Measurements from ENCODE around the gene KSR1. TPM values are rescaled to one million over a fixed set of nuclear protein-coding genes. Genes with fewer than 3 reads are reported as not detected.

Gene KSR1
- total and polyA plus RNA-seq, 8 donors: 2.7 to 32.1 (median 13.6) TPM

DNA sequence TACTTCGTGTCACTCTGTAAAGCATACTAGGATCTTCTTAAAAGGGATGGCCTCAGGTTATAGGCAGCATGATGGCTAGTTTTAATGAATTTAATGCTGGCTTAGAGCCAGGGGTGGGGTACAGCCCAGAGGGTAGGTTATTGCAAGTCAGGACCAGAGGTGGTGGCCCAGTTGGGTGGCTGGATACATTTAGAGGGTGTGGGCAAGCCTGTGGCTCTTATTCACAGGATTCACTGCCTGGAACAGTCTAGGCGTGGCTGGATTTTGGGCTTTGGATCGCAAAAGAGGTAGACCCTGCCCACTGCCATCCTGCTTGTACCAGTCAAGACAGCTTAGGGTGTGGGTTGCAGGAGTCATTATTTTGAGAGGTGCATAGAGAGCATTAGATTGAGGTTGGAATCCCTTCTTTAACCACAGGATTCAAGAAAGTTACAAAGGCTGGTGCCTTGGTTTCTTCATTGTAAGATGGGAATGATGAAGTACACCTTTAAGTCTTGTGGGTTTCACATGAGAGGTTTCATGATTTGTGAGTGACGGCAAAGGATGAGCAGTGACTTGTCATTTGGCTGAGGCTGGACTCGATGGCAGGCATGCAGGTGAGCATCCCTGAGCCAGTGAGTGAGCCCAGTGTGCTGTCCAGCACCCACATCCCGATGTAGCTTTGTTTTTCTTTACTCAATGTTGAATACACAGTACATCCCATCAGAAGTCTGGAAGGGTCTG, 85.2 kb downstream of the KSR1 start:
- no peaks in the 10 kb centered on the region for H3K9me3 ChIP-seq
- WGBS, 5 donors: 86 to 95% (median 92%) methylated on average over 5 to 6 of the region's 6 CpGs
- H3K27ac ChIP-seq: peak overlapping the region in 4 of 5 donors; percentile 77 to 87 (median 83)
- H3K36me3 ChIP-seq: no peaks in the 10 kb centered on the region
- DNase-seq: no peak
- TF ChIP-seq POLR2A (IDR thresholded peaks at IDR 0.05) (no peak), POLR2AphosphoS5 (IDR thresholded peaks at IDR 0.05) (no peak), EP300 (IDR thresholded peaks at IDR 0.05) (no peak)
- TF ChIP-seq, protein P1, sequence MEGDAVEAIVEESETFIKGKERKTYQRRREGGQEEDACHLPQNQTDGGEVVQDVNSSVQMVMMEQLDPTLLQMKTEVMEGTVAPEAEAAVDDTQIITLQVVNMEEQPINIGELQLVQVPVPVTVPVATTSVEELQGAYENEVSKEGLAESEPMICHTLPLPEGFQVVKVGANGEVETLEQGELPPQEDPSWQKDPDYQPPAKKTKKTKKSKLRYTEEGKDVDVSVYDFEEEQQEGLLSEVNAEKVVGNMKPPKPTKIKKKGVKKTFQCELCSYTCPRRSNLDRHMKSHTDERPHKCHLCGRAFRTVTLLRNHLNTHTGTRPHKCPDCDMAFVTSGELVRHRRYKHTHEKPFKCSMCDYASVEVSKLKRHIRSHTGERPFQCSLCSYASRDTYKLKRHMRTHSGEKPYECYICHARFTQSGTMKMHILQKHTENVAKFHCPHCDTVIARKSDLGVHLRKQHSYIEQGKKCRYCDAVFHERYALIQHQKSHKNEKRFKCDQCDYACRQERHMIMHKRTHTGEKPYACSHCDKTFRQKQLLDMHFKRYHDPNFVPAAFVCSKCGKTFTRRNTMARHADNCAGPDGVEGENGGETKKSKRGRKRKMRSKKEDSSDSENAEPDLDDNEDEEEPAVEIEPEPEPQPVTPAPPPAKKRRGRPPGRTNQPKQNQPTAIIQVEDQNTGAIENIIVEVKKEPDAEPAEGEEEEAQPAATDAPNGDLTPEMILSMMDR (IDR thresholded peaks at IDR 0.05): no peak
- peaks cover 21 to 74% (median 58%) of the 10 kb centered on the region in 4 donors for H3K4me1 ChIP-seq
- intact Hi-C loops (cut with DNase I; ENCODE audit: low total_unique reads): no loop called here
- H3K27me3 ChIP-seq: no peaks in the 10 kb centered on the region
- no peak overlapping the region for H3K4me3 ChIP-seq

DNA sequence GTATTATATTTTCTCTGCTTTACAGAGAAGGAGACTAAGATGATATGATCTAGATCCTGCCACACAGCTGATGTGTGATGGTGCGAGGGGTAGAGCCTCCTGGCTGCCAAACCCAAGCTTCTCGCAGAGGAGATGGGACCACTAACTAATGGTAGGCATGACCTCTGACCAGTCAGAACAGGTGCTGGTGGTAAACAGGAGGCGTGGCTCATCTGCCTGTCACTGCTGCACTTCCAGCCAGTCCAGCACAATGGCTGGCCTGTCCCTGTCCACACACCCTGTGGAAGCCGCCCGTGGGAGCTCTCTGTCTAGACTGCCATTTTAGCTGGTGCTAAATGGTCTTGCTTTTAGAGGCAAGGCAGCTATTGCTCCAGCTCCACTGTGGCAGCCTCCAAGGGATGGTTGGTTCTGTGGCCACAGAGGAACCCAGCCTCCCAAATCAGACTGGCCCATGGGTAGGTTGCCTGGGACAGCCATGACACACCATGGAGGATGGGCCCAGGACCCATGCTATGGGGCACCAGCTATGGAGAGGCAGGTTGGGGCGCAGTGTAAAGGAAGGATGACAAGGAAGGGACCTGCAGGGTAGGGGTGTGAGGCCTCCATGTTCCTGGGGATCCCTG, 86.7 kb downstream of the KSR1 start:
- DNase-seq: no peak
- WGBS, 5 donors: 83 to 98% (median 96%) methylated on average over 4 to 6 of the region's 6 CpGs
- no peaks in the 10 kb centered on the region for H3K27me3 ChIP-seq
- no peak overlapping the region for H3K4me3 ChIP-seq
- TF ChIP-seq EP300 (IDR thresholded peaks at IDR 0.05): no peak
- TF ChIP-seq, protein P1 (IDR thresholded peaks at IDR 0.05): no peak
- no peak for TF ChIP-seq POLR2A (IDR thresholded peaks at IDR 0.05)
- TF ChIP-seq POLR2AphosphoS5 (IDR thresholded peaks at IDR 0.05): no peak
- no peak overlapping the region for H3K27ac ChIP-seq
- peaks cover 21 to 75% (median 58%) of the 10 kb centered on the region in 4 donors for H3K4me1 ChIP-seq
- intact Hi-C loops (cut with DNase I; ENCODE audit: low total_unique reads): no loop called here
- H3K36me3 ChIP-seq: no peaks in the 10 kb centered on the region
- H3K9me3 ChIP-seq: no peaks in the 10 kb centered on the region

GRCh38 chr17:27543464-27543856, 87.2 kb downstream of the KSR1 start:
- no peak overlapping the region for H3K27ac ChIP-seq

GRCh38 chr17:27543958-27544349, 87.7 kb downstream of the KSR1 start:
- WGBS, 5 donors: 90 to 98% (median 93%) methylated on average over 9 of the region's 9 CpGs
- Histone ChIP-seq H3K27ac (no peak overlapping the region), H3K36me3 (no peaks in the 10 kb centered on the region), H3K4me1 (peaks cover 21 to 70% (median 51%) of the 10 kb centered on the region in 4 donors), H3K27me3 (no peaks in the 10 kb centered on the region), H3K4me3 (no peak overlapping the region), H3K9me3 (no peaks in the 10 kb centered on the region)
- no peak for TF ChIP-seq POLR2AphosphoS5 (IDR thresholded peaks at IDR 0.05)
- TF ChIP-seq, protein P1 (IDR thresholded peaks at IDR 0.05): no peak
- TF ChIP-seq EP300 (IDR thresholded peaks at IDR 0.05): no peak
- TF ChIP-seq POLR2A (IDR thresholded peaks at IDR 0.05): no peak
- no peak for DNase-seq
- intact Hi-C loops (cut with DNase I; ENCODE audit: low total_unique reads): no loop called here

More at GRCh38 chr17:27543464-27543856, 87.2 kb downstream of the KSR1 start:
- WGBS, 5 donors: 83 to 100% (median 95%) methylated on average over 6 to 9 of the region's 9 CpGs
- H3K27me3 ChIP-seq: no peaks in the 10 kb centered on the region
- intact Hi-C loops (cut with DNase I; ENCODE audit: low total_unique reads): no loop called here
- no peak for TF ChIP-seq POLR2A (IDR thresholded peaks at IDR 0.05)
- TF ChIP-seq, protein P1 (IDR thresholded peaks at IDR 0.05): no peak
- no peak for TF ChIP-seq POLR2AphosphoS5 (IDR thresholded peaks at IDR 0.05)
- TF ChIP-seq EP300 (IDR thresholded peaks at IDR 0.05): no peak
- H3K4me3 ChIP-seq: no peak overlapping the region
- H3K36me3 ChIP-seq: no peaks in the 10 kb centered on the region
- DNase-seq: no peak
- peaks cover 21 to 74% (median 54%) of the 10 kb centered on the region in 4 donors for H3K4me1 ChIP-seq
- H3K9me3 ChIP-seq: no peaks in the 10 kb centered on the region
